ENCODE measurements around the gene LRMDA. TPM values are rescaled to one million over a fixed set of nuclear protein-coding genes. Genes with fewer than 3 reads are reported as not detected.

LRMDA gene
- total and polyA plus RNA-seq, 2 donors (not counting 3 experiments of a cell fraction or from before 2014, with no cell fraction given) = 9.7 to 18.0 TPM

GRCh38 chr10:76252733-76253132 lies 821.3 kb downstream of the LRMDA start:
- intact Hi-C loops (cut with micrococcal nuclease) = no loop called here
- no peak overlapping the region for H3K4me3 ChIP-seq (replicated peaks in 1 of 3; ENCODE audit: insufficient read depth in 1 of 3, low read depth in 1 of 3, low read length in 3 of 3)
- dilution Hi-C loops (cut with MboI; ENCODE audit: extremely low pct_ligation_motif_present, low sequenced_read_pairs) = no loop called here
- H3K79me2 ChIP-seq (ENCODE audit: control insufficient read depth, insufficient read depth, low read length) = no peaks in the 10 kb centered on the region
- FAIRE-seq = no peak
- no peaks in the 10 kb centered on the region for H3K36me3 ChIP-seq (ENCODE audit: control insufficient read depth in 2 of 2, extremely low read depth in 1 of 2, insufficient read depth in 2 of 2, low read length in 2 of 2)
- no peak overlapping the region for H2AFZ ChIP-seq (ENCODE audit: low read depth, low read length)
- no peak overlapping the region for H3K27ac ChIP-seq (ENCODE audit: insufficient read depth, low read depth, low read length)
- no peak for DNase-seq (ENCODE audit: low read depth, low spot score)
- no peak overlapping the region for H3K4me2 ChIP-seq (ENCODE audit: insufficient read depth, low read length)
- no peaks in the 10 kb centered on the region for H3K4me1 ChIP-seq (ENCODE audit: control insufficient read depth, extremely low read depth, insufficient read depth, low read length)
- H4K20me1 ChIP-seq (replicated peaks; ENCODE audit: control insufficient read depth, extremely low read depth, insufficient read depth, low read length) = no peaks in the 10 kb centered on the region
- no peak overlapping the region for H3K9ac ChIP-seq (replicated peaks; ENCODE audit: extremely low read depth, insufficient read depth, low read length)
- no peaks in the 10 kb centered on the region for H3K9me3 ChIP-seq (replicated peaks; ENCODE audit: control insufficient read depth, insufficient read depth, low read length)
- H3K27me3 ChIP-seq (ENCODE audit: control insufficient read depth in 2 of 2, insufficient read depth in 2 of 2, low read length in 2 of 2) = no peaks in the 10 kb centered on the region
- H3K9me1 ChIP-seq (replicated peaks; ENCODE audit: control insufficient read depth, extremely low read depth, insufficient read depth, low read length) = no peaks in the 10 kb centered on the region
- no TSS peak for BruUV-seq (replicated peaks)
- ChIA-PET CTCF (no interaction called here), POLR2A (no interaction called here)
- no peak for TF ChIP-seq JUN (IDR thresholded peaks at IDR 0.05; ENCODE audit: borderline replicate concordance, insufficient read depth, insufficient read length, low read depth)
- TF ChIP-seq POLR2AphosphoS5 (IDR thresholded peaks at IDR 0.05; ENCODE audit: insufficient read depth, low read depth, low read length) = no peak
- no peak for TF ChIP-seq EZH2 (IDR thresholded peaks at IDR 0.05; ENCODE audit: borderline replicate concordance, low read depth, low read length, severe bottlenecking)

- Histone ChIP-seq H3K79me2 (ENCODE audit: control insufficient read depth, insufficient read depth, low read length) (no peaks in the 10 kb centered on the region), H3K36me3 (ENCODE audit: control insufficient read depth in 2 of 2, extremely low read depth in 1 of 2, insufficient read depth in 2 of 2, low read length in 2 of 2) (no peaks in the 10 kb centered on the region), H3K27me3 (ENCODE audit: control insufficient read depth in 2 of 2, insufficient read depth in 2 of 2, low read length in 2 of 2) (no peaks in the 10 kb centered on the region), H2AFZ (ENCODE audit: low read depth, low read length) (no peak overlapping the region), H3K9me3 (replicated peaks; ENCODE audit: control insufficient read depth, insufficient read depth, low read length) (no peaks in the 10 kb centered on the region), H3K4me3 (replicated peaks in 1 of 3; ENCODE audit: insufficient read depth in 1 of 3, low read depth in 1 of 3, low read length in 3 of 3) (no peak overlapping the region), H3K9ac (replicated peaks; ENCODE audit: extremely low read depth, insufficient read depth, low read length) (no peak overlapping the region), H3K4me2 (ENCODE audit: insufficient read depth, low read length) (no peak overlapping the region), H3K9me1 (replicated peaks; ENCODE audit: control insufficient read depth, extremely low read depth, insufficient read depth, low read length) (no peaks in the 10 kb centered on the region), H3K27ac (ENCODE audit: insufficient read depth, low read depth, low read length) (no peak overlapping the region), H3K4me1 (ENCODE audit: control insufficient read depth, extremely low read depth, insufficient read depth, low read length) (no peaks in the 10 kb centered on the region), H4K20me1 (replicated peaks; ENCODE audit: control insufficient read depth, extremely low read depth, insufficient read depth, low read length) (no peaks in the 10 kb centered on the region)
- POLR2A ChIA-PET = no interaction called here
- DNase-seq (ENCODE audit: low read depth, low spot score) = no peak
- CTCF ChIA-PET = no interaction called here
- no peak for FAIRE-seq
- intact Hi-C loops (cut with micrococcal nuclease) = no loop called here
- dilution Hi-C loops (cut with MboI; ENCODE audit: extremely low pct_ligation_motif_present, low sequenced_read_pairs) = no loop called here
- TF ChIP-seq CTCF (IDR thresholded peaks at IDR 0.05; ENCODE audit: extremely low read depth in 1 of 2, insufficient read depth in 1 of 2, low read depth in 1 of 2, low read length in 2 of 2) (no peak), GATA2 (IDR thresholded peaks at IDR 0.05; ENCODE audit: insufficient read depth, insufficient read length, low read depth, low read length) (no peak), POLR2A (IDR thresholded peaks at IDR 0.05; ENCODE audit: low read depth, low read length) (no peak), EZH2 (IDR thresholded peaks at IDR 0.05; ENCODE audit: borderline replicate concordance, low read depth, low read length, severe bottlenecking) (no peak), JUN (IDR thresholded peaks at IDR 0.05; ENCODE audit: borderline replicate concordance, insufficient read depth, insufficient read length, low read depth) (no peak), MAX (IDR thresholded peaks at IDR 0.05; ENCODE audit: insufficient read depth, insufficient read length) (no peak), FOS (IDR thresholded peaks at IDR 0.05; ENCODE audit: borderline replicate concordance, insufficient read depth, low read length) (no peak), MYC (IDR thresholded peaks at IDR 0.05; ENCODE audit: low read depth, low read length) (no peak), POLR2AphosphoS5 (IDR thresholded peaks at IDR 0.05; ENCODE audit: insufficient read depth, low read depth, low read length) (no peak)
- no TSS peak for BruUV-seq (replicated peaks)
Observed at GRCh38 chr10:76255241-76255640, 823.8 kb downstream of the LRMDA start.
